Cortex of kidney (tissue), 1 donor: ENCODE data around the gene FNDC8.
"Not testable (repeated sequence)": the region's sequence is repeated elsewhere in the genome, so short reads cannot be mapped to it uniquely, and the experiment has no call there.

Experiments used
- DNase-seq: peaks from one replicate; lab custom pipeline; 2025; lab: John Stamatoyannopoulos, UW

Gene FNDC8

DNA sequence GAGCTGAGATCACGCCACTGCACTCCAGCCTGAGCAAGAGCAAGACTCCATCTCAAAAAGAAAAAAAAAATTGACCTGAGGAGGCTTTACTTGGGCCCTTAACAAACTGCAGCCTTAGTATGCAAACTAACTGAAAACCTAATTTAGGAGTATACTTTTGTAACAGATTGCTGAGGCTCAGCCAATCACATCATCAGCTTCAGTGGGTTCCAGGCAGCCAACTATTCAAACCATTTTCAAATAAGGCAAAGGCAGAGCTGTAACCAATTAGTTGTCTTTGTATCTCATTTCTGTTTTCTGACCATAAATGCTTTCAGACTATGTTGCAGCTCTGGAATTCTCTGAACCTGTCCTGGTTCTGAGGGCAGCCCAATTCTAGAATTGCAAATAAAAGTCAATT is 25.7 kb upstream of the FNDC8 start:
- DNase-seq: no peak

DNA sequence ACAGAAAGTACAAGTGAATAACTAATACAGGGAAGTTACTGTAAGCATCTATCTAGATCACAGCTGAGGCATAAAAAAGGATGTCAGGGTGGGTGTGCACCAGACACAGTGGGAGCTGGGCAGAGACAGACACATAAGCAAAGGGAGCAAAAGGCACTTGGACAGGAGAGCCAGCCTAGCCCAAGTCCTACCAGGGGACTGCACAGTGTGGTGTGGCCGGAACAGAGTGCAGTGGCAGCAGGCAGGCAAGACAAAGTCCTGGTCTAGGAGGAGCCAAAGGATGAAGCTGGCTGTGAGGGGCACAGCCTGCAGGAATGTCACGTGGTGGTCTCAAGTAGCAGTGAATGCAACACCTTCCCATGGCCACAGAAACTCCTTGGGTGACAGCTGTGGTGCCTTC is 23.6 kb upstream of the FNDC8 start:
- no peak for DNase-seq

DNA sequence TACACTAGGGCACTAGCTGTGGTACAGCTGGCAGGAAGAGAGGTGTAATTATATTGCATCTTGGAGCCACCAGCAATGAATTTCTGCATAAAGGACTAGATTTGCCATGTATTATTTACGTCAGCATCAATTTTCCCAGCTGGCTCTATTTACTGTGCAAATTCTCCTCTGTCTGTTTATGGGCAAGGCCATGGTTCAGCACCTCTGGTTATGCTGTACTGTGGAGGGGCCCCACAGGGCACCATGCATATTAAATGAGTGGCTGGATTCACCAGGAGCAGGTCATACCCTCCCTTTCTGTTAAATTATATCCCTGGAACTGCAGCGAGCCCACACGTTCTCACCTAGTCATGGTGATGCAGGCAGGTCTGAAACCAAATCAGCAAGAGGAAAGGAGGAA is 21.5 kb upstream of the FNDC8 start:
- no peak for DNase-seq

DNA sequence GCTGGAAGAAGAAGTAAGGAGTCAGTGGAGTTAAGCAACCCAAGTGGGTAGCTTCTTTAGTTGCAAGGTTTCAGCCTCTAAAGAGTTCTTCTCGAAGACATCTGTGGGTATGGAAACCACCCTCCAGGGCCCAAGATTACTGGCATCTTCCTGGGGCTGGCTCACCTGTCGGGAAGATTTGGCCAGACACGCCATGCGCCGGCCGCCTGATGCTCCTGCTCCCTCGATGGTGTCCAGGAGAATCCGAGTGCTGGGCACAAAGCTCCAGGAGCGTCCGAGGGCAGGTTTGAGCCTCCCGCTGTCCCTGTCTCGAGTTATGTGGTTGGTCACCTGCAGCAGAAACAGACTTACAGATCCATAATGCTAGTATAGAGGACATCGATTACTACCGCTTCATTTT is 20.4 kb upstream of the FNDC8 start:
- DNase-seq: no peak

GRCh38 chr17:35101725-35102124 is 19.7 kb upstream of the FNDC8 start:
- DNase-seq: no peak

- DNase-seq: no peak
Measured at GRCh38 chr17:35103271-35103670, 18.1 kb upstream of the FNDC8 start.

DNA sequence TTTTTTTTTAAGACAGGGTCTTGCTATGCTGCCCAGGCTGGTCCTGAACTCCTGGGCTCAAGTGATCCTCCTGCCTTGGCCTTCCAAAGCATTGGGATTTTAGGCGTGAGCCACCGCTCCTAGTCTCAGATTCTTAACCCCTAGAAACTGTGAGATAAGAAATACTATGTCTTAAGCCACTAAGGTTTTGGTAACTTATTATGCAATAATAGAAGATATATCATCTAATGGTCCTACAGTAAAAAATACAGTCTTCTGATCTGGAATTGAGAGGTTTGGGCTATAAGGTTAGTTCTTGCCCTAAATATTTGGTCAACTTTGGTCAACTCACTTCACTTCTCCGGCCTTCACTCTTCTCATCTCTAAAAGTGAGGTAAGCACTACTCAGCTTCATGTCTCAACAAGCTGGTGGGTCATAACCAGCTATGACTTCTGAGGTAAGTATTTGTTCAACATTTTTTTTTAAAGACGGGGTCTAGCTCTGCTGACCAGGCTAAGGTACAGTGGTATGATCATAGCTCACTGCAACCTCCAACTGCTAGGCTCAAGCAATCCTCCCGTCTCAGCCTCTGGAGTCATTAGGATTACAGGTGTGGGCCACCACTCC is 16.5 kb upstream of the FNDC8 start:
- no peak for DNase-seq

- DNase-seq: not testable (repeated sequence)
Measured at GRCh38 chr17:35110791-35111190, 10.6 kb upstream of the FNDC8 start.

- DNase-seq: no peak
Measured at GRCh38 chr17:35116845-35117244, 4.6 kb upstream of the FNDC8 start.

DNA sequence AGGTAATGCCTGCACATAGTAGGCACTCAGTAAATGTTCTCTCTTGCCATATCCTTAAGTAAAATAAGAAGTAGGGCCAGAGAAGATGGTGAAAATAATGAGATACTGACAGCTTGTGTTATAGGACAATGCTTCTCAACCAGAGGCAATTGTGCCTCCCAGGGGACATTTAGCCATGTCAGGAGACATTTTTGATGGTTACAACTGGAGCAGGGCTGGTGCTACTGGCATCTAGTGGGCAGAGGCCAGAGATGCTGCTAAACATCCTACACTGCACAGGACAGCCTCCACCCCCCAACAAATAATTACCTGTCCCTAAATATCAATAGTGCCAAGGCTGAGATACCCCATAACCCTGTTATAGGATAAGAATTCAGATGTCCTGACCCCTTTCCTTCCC is 3.4 kb upstream of the FNDC8 start:
- DNase-seq: no peak

DNA sequence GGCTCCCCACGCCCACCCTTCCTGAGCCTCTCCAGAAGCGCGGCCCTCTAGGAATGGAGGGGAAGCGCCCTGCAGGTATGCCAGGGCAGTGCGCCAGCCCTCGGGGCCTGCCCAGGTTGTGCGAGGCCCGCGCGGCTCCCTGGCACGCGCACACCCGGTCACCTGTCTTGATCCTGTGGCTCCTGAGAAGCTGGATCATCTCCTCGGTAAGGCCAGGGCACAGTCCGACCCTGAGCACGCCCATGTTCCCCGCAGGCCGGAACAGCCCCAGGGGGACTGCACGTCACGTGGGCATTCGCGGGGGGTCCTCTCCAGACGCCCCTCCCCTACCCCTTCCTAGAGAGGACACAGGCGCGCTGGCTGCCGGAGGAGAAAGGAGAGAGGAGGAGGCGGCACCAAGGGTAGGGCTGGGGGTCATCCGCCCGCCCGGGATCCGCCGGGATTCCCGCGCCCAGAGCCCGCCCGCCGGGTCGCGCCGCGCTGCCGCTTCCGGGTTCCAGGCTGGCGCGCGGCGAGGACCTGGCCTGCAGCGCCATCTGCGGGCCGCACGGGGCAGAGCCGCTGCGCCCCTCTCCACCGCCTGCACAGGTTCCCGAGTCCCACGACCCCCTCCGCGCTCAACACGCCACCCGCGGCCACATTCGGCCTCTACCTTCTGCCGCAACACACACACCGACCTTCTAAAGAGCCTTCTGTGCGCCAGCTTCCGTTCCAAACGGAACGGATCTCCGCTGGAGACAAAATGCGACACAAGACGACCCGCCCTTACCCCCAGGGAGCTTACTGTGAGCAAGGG is 1.8 kb upstream of the FNDC8 start, which contains the start of gene RAD51D:
RAD51D (minus strand) TSS at position 491 of the 796 bp plus-strand sequence; CDS start at position 244, 247 bp downstream.
- DNase-seq: no peak

DNA sequence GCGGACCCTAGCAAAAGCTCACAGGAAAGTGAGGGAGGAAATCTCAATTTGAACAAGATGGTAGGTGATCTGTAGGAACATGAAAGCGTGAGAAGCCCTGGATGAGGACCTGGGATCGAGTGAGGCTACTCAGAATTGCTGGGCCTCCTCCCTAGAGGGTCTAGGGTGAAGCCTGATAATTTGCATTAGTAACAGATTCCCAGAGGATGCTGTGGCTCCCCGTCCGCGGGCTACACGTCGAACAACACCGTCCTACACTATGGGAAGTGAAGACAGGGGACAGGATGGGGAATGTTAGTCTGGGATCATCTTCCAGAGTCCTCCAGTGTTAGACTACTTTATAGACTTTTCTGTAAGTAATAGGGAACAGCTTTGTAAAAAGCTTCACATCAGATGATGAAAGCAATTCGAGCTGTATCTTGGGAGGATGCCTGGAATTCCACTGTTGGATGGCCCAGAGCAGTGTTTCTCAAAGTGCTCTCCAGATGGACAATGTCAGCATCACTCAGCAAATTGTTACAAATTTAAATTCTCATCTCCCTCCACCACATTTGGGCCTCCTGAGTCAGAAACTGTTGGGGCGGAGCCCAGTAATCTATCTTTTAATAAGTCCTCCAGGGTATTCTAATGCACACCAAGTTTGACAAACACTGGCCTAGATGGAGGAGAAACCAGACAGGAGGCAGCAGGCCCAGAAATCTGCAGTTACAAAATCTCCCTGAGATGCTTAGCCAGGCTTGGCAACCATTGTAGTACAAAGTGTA is 6.5 kb downstream of the FNDC8 start:
- DNase-seq: no peak

GRCh38 chr17:35129154-35129972 is 7.9 kb downstream of the FNDC8 start:
- no peak for DNase-seq

DNA sequence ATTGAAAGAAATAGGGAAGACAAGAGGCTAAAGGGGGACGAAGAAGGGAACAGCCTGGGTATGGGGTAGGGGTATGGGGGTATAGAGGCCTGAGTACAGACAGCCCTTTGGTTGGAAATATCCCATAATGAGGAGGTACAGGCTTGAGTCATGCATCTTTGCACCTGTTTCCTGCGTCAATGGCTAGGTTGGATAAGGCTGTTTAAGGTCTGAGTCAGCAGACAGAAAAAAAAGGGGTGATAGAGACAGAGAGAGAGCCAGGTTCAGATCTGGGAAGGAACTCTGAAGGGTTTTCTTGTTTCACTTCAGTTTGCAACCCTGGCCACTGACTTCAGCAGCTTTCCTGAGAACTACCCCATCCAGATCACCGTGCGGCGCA is 8.5 kb downstream of the FNDC8 start:
- DNase-seq: no peak

- no peak for DNase-seq
Measured at GRCh38 chr17:35130392-35130791, 9.0 kb downstream of the FNDC8 start.

- DNase-seq: no peak
Measured at GRCh38 chr17:35132099-35132498, 10.7 kb downstream of the FNDC8 start.

- DNase-seq: no peak
Measured at GRCh38 chr17:35132816-35133550, 11.6 kb downstream of the FNDC8 start.

- DNase-seq: no peak
Measured at GRCh38 chr17:35135322-35135721, 13.9 kb downstream of the FNDC8 start.

DNA sequence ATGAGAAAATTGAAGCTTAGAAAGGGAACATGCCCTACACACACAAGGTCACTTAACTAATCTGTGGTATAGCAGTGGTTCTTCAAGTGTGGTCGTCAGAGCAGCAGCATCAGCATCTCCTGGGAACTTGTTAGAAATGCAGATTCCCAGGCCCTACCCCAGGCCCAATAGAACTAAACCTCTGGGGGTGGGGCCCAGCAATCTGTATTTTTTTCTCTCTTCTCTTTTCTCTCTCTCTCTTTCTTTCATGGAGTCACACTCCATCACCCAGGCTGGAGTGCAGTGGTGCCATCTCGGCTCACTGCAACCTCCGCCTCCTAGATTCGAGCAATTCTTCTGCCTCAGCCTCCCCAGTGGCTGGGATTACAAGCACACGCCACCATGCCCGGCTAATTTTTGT is 16.8 kb downstream of the FNDC8 start:
- DNase-seq: no peak

GRCh38 chr17:35141681-35142466 is 20.5 kb downstream of the FNDC8 start, which contains the start of gene NLE1:
Gene NLE1, minus strand, starts transcription at chr17:35142303. Its CDS starts 28 bp downstream, at chr17:35142275.
- no peak for DNase-seq

- DNase-seq: no peak
Measured at GRCh38 chr17:35142467-35142796, 21.0 kb downstream of the FNDC8 start.
